HG03175 (cell line): ENCODE results near the gene SPATA33.
"Not testable (repeated sequence)": the region's sequence is repeated elsewhere in the genome, so short reads cannot be mapped to it uniquely, and the experiment has no call there.

ENCODE experiments used
- ATAC-seq: cut with Tn5 transposase; IDR thresholded peaks from one replicate; pipeline ENCODE4 v1.9.1; 2021; ENCODE audit warnings: mild to moderate bottlenecking, moderate library complexity; ENCODE audit not compliant: unreplicated experiment

Gene SPATA33

DNA sequence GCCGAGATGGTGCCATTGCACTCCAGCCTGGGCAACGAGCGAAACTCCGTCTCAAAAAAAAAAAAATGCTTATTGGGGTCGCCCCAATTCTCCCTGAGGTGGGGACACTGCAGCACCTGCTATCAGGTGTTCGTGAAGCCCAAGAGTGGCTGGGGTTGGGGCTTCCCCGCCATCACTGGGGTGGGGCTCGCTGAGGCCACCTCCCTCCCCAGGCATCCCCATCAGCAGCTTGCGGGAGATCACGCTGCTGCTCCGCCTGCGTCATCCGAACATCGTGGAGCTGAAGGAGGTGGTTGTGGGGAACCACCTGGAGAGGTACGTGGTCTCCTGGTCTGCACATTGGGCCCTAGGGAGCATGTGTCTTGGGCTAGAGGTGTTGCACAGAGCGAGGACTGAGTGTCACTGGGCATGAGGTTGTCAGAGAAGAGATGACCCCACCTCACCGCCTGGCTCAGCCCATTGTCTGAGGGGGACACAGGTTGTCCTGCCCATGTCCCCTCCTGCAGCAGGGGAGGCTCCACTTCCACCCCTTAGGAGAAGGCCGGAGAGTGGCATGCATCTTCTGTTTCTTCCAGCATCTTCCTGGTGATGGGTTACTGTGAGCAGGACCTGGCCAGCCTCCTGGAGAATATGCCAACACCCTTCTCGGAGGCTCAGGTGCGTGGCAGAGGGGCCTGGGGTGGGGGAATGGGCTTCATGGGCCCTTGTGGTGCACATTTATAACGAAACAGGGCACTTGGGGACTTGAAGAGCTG is 33.8 kb downstream of the SPATA33 start:
- no peak for ATAC-seq

DNA sequence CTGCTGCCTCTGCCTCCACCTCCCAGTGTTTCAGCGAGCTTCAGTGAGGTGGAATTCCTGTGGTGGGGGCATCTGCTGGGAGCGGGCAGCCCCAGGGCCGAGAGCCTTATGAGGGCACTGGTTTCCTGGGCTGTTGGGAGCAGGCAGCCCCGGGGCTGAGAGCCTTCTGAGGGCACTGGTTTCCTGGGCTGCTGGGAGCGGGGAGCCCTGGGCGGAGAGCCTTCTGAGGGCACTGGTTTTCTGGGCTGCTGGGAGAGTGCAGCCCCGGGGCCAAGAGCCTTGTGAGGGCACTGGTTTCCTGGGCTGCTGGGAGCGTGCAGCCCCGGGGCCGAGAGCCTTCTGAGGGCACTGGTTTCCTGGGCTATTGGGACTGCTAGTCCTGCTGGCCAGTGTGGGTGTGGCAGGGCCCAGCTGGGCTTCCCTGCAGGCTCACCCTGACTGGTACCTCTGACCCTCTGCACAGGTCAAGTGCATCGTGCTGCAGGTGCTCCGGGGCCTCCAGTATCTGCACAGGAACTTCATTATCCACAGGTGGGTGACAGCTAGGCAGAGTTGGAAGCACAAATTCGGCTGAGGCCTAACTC is 34.4 kb downstream of the SPATA33 start:
- ATAC-seq = no peak

- no peak for ATAC-seq
These were observed 35.7 kb downstream of the SPATA33 start for GRCh38 chr16:89693289-89693731.

DNA sequence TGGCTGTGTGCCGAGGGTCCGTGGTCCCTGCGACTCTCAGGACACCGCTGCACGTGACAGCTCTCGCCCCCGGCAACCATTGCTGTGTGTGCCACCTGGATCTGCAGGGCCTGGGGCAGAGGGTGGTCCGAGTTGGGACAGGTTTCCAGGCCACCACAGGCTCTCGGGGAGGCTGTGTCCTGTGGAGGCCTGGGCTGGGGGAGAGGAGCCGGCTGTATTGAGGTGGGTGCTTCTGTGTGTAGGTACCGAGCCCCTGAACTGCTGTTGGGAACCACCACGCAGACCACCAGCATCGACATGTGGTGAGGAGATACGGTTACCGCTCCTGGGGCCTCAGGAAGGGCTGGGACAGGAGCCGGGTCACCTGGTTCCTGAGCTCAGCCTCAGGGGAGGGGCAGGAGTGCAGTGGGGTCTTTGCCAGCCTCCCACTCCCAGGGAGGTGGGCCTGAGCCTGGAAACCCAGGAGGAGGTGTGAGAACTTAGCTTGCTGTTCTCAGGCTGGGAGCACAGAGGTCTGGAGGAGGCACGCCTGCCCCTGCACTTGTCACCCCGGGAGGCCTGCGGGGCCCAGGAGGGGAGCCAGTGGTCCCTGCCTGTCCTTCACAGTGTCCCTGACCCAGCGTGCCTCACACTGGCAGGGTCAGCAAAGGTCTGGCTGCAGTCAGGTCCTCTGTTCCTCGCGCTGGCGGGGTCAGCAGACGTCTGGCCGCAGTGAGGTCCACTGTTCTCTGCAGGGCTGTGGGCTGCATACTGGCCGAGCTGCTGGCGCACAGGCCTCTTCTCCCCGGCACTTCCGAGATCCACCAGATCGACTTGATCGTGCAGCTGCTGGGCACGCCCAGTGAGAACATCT is 36.5 kb downstream of the SPATA33 start:
- ATAC-seq = no peak

GRCh38 chr16:89694784-89695085 is 37.1 kb downstream of the SPATA33 start:
- not testable (repeated sequence) for ATAC-seq

DNA sequence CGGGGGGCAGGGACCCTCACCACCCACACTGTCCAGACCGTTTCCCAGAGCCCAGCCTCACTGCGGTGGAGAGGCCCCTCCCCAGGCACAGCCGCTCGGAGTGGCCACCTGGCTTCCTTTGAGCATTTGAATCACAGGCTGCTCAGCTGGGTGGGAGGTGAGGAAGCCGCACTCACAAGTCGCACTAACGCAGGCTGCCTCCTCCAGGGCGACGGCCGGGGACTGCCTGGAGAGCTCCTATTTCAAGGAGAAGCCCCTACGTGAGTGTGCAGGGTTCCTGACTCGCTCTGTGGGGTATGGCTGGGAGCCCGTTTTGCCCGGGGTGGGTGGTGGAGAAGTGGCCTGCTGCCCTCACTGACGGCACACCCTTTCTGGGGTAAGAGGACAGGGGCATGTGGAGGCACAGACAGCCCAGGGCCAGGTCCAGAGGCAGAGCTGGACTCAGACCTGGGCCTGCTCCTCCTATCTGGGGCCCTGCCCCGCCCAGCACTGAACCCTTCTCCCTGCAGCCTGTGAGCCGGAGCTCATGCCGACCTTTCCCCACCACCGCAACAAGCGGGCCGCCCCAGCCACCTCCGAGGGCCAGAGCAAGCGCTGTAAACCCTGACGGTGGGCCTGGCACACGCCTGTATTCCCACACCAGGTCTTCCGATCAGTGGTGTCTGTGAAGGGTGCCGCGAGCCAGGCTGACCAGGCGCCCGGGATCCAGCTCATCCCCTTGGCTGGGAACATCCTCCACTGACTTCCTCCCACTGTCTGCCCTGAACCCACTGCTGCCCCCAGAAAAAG is 37.6 kb downstream of the SPATA33 start:
- no peak for ATAC-seq

DNA sequence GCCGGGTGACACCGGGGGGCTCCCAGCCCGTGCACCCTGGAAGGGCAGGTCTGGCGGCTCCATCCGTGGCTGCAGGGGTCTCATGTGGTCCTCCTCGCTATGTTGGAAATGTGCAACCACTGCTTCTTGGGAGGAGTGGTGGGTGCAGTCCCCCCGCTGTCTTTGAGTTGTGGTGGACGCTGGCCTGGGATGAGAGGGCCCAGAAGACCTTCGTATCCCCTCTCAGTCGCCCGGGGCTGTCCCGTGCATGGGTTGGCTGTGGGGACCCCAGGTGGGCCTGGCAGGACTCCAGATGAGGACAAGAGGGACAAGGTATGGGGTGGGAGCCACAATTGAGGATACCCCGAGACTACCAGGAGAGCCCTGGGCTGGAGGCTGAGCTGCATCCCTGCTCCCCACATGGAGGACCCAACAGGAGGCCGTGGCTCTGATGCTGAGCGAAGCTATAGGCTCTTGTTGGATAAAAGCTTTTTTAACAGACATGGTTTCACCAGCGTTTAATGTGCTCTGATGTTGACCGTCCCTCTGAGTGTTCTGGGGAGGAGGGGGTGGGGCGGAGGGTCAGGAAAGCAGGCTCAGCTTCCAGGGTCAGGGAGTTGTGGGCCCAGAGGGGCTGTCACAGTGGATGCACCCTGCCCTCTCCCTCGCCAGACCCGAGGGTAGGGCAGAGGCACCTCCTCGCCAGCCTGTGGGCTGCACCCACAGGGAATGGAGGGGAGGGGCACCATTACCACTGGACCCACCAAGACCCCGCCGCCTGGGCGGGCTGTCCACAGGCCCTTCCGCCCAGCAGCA is 38.4 kb downstream of the SPATA33 start:
- no peak for ATAC-seq

GRCh38 chr16:89696670-89697128 is 39.1 kb downstream of the SPATA33 start:
- ATAC-seq = no peak

DNA sequence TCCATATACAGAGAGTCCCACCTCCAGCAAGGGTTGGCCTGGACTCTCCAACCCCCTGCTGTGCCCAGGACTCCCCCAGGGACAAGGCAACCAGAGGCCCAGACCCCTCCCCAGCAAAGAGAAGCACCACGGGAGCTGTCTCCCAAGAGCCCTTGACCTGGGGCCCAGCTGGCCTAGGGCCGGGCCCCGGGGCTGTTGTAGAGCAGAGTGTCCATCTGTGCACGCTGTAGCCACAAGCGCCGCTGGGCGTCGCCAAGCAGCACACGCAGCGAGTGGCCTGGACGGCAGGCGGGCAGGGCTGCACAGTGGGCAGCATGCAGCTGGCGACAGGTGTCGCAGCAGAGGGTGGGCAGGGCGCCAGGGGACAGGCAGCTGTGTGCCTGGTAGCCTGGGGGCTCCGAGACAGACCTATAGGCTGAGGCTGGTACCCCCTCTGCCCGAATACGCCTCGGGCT is 39.6 kb downstream of the SPATA33 start:
- ATAC-seq = no peak

DNA sequence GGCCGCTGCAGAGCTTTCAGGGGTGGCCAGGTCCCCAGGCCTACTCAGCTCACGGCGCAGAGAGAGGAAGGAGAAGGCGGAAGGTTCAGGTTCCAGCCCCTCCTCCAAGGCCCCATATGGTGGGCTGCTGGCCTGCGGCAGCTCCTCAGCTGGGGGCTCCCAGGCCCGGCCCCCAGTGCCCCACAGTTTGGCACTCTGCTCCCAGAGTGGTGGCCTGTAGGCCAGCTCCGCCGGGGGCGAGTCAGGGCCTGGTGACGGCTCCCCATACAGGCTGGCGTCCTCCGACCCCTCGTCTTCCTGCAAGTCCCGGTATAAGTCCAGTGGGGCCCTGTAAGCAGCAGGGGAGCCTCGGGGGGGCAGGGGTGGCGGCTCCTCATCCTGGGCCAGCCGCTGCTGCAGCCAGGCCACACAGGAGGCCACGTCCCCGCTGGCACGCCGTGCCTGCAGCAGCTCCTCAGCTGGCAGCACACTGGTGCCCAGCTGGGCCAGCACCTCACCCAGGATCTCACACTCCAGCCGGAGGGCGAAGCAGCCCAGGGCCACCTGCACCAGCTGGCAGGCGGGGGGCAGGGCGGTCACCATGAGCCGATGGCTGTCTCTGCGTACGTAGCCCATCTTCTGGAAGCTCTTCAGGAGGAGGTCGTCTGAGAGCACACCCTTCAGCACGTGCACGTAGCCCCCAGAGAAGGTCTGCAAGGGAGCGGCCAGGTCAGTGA is 40.1 kb downstream of the SPATA33 start:
- no peak for ATAC-seq

DNA sequence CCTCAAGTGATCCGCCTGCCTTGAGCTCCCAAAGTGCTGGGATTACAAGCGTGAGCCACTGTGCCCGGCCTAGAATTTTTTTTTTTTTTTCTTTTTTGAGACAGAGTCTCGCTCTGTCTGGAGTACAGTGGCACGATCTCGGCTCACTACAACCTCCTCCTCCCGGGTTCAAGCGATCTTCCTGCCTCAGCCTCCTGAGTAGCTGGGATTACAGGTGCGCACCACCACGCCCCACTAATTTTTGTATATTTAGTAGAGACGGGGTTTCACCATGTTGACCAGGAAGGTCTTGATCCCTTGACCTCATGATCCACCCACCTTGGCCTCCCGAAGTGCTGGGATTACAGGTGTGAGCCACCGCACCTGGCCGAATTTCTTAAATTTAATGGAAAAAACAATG is 41.1 kb downstream of the SPATA33 start:
- not testable (repeated sequence) for ATAC-seq

DNA sequence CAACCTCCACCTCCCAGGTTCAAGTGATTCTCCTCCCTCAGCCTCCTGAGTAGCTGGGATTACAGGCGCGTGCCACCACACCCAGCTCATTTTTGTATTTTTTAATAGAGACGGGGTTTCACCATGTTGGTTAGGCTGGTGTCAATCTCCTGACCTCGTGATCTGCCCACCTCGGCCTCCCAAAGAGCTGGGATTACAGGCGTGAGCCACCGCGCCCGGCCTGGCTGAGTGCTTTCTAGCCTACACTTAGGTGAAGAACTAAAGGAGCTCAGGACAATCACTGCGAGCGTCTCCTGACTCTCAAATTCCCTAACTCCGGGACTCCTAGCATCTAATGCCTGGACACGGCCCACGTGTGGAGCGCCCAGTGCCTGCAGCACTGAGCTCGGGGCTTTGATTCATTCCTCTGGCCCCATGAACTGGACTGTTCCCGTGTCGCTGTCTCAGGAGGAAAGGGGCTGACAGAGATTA is 42.0 kb downstream of the SPATA33 start:
- not testable (repeated sequence) for ATAC-seq

DNA sequence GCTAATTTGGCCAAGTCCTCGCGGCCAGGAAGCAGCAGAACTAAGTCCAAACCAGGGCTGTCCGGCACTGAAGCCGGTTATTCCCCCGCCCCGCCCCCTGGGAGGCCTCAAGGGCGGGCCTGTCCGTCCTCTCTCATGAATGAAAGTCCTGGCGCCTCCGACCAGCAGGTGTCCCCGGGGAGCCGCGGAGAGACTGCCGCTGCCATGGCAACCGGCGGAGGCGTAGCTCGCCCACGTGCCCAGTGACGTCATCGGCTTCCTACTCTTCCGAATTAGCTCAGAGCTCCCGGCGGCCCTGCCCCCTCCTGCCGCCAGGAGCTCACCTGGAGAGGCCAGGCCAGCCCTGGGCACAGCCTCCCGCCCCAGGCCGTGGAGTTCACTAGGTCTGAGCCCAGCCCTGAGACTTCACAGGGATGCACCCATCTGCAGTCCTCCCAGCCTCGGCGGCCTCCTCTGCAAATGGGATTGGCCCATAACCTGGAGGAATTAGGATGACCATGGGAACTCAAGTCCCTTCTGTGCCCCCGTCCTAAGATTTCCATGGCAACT is 42.5 kb downstream of the SPATA33 start:
- ATAC-seq = peak; percentile 57

DNA sequence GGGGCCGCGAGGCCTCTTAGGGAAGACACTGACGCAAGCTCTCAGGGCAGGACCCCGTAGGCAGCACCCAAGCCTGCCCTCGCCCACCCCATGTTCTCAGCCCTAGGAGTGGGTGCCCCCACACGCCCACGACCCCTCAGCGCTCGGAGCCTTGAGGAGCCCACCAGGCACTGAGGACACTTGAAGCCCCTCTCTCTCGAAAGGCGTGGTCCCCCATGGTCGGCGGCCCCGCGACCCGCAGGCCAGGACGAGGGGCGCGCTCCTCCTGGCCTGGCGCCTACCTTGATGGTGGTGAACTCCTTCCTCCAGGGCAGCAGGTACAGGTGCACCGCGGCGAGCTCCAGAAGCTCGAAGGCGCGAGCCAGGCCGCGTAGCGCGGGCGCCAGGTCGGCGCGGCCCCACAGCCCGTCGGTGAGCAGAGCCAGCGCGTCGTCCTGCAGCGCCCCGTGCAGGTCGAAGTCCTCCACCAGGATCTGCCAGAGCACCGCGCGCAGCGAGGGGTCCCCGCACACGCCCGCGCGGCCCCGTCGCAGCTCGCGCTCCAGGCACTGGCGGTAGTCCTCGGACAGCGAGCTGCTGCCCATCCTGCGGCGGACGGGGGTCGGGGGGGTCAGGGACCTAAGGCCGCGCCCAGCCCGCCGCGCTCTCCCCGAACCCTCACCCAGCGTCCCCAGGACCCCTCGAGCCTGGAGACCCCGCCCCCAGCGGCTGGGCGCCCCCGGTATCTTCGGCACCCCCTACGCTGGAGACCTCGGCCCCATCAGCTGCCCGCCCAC is 43.2 kb downstream of the SPATA33 start:
- ATAC-seq = no peak

GRCh38 chr16:89701425-89702406 is 44.1 kb downstream of the SPATA33 start, which contains the start of gene SPATA2L:
TSS of gene SPATA2L (minus strand) at chr16:89701705. CDS start at chr16:89701232, 473 bp downstream.
- ATAC-seq = peak; percentile 65

DNA sequence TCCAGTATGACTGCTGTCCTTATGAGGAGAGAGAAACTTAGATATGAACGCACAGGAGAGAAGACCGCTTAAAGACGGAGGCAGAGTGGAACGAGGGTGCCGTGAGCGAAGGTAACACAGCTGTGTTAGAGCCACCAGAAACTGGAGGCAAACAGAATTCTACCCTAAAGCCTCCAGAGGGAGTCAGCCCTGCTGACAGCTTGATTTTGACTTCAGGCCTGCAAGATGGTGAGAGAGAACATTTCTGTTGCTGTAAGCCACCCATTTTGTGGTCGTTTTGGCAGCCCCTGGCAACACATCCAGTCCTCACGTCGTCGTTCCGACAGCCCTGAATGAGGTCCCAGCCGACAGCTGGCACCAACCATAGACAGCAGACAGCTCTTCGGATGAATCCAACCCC is 46.6 kb downstream of the SPATA33 start:
- no peak for ATAC-seq

DNA sequence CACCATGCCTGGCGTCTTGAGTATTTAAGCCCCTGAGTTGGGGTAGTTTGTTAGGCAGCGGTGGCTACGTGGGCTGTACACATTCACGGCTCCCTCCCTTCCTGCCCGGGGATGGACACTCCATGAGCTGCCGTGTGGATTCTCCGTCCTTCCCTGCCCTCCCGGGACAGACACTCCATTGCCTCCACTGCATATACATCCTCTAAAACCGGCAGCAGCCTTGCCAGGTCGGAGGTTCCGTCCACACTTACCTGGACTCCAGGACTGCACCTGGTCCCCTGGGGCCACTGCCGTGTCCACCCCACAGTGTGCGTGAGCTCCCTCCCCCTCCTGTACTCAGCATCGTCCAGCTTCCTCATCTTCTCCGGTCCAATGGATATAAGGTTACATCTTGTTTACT is 47.4 kb downstream of the SPATA33 start:
- no peak for ATAC-seq
